K562 (cell line): ENCODE results near the gene TDO2. TPM values are rescaled to one million over a fixed set of nuclear protein-coding genes. Genes with fewer than 3 reads are reported as not detected.

Experiments
- ATAC-seq: fragments of 200-7000 bp; cut with Tn5 transposase; 3 replicates; pipeline ENCODE4 v1.9.1; 2020; ENCODE audit warnings: moderate library complexity
- BruUV-seq: library from RNA; stranded (reverse); fragments of 400-500 nt; replicated peaks from 2 replicates; lab custom pipeline; 2021; lab: Mats Ljungman, UMichigan
- CTCF ChIA-PET: fragments of 300-600 bp; formaldehyde crosslinking; extraction: SDS; loops from one replicate; lab custom pipeline; 2021; ENCODE audit warnings: low intra/inter-chr PET ratio; lab: Yijun Ruan, JAX
- POLR2A ChIA-PET: fragments of 300-600, 350-650 bp; sonication (Branson Sonifier 250); formaldehyde crosslinking; extraction: SDS; loops from one replicate; lab custom pipeline; 2021; ENCODE audit warnings: antibody characterized with exemption, inconsistent platforms; lab: Yijun Ruan, JAX
- DNase-seq, 4 experiments: peaks; one replicate each; pipeline versions ENCODE4 v3.0.0 to v3.0.0-alpha.2; 2011 to 2018; ENCODE audit warnings: low spot score in 3 of 4, mixed read lengths in 3 of 4; ENCODE audit errors: extremely low read depth in 1 of 4
- FAIRE-seq: peaks from 2 replicates; lab custom pipeline; 2011; peaks lifted over from hg19 to GRCh38; lab: Jason Lieb, UNC
- H2AFZ ChIP-seq: 2 replicates; pipeline ENCODE4 v1.6.0; 2011; ENCODE audit warnings: low read depth, low read length, control low read depth, inconsistent platforms
- H3K27ac ChIP-seq: fragments of 200-600 bp; 3 replicates; pipeline ENCODE4 v1.8.0; 2011; ENCODE audit warnings: low read depth, mild to moderate bottlenecking, control low read depth, inconsistent platforms, low read length, moderate library complexity, mixed read lengths; ENCODE audit errors: extremely low read depth
- H3K27me3 ChIP-seq, 2 experiments: fragments of 300-600 bp in 1 of 2; 2 replicates in 1 of 2; 3 replicates in 1 of 2; pipeline versions ENCODE4 v1.6.0 to v1.8.0; 2011; ENCODE audit warnings: inconsistent platforms in 2 of 2, low read length in 2 of 2, mild to moderate bottlenecking in 1 of 2, mixed read lengths in 1 of 2, moderate library complexity in 1 of 2; ENCODE audit not compliant: control insufficient read depth in 2 of 2, insufficient read depth in 2 of 2
- H3K36me3 ChIP-seq: fragments of 300-600 bp; 3 replicates; pipeline ENCODE4 v1.8.0; 2011; ENCODE audit warnings: mild to moderate bottlenecking, low read length, inconsistent platforms; ENCODE audit not compliant: control insufficient read depth, insufficient read depth
- H3K4me1 ChIP-seq, 2 experiments: fragments of 200-600 bp in 1 of 2; replicated peaks in 1 of 2; 2 replicates in 1 of 2; 3 replicates in 1 of 2; pipeline versions ENCODE4 v1.5.1 to v1.8.0; 2011; ENCODE audit warnings: inconsistent platforms in 2 of 2, low read length in 2 of 2, mild to moderate bottlenecking in 1 of 2, mixed read lengths in 1 of 2, moderate library complexity in 1 of 2; ENCODE audit not compliant: control insufficient read depth in 2 of 2, insufficient read depth in 2 of 2
- H3K4me2 ChIP-seq: 2 replicates; pipeline ENCODE4 v1.6.1; 2011; ENCODE audit warnings: low read length, control low read depth, inconsistent platforms, mixed read lengths; ENCODE audit not compliant: insufficient read depth
- H3K4me3 ChIP-seq: fragments of 200-600 bp; sonication (generic), shearing (Covaris generic); 2 replicates; pipeline ENCODE4 v1.5.1; 2016; ENCODE audit warnings: control low read depth, inconsistent platforms
- H3K79me2 ChIP-seq: fragments of 200-600 bp; 3 replicates; pipeline ENCODE4 v1.8.0; 2011; ENCODE audit warnings: low read length, inconsistent platforms; ENCODE audit not compliant: control insufficient read depth, insufficient read depth
- H3K9ac ChIP-seq, 2 experiments: 2 replicates each; pipeline versions ENCODE4 v1.6.0 to v1.6.1; 2011; ENCODE audit warnings: low read depth in 2 of 2, low read length in 2 of 2, control low read depth in 1 of 2, inconsistent platforms in 1 of 2, mild to moderate bottlenecking in 1 of 2, mixed read lengths in 1 of 2; ENCODE audit not compliant: insufficient read depth in 1 of 2
- H3K9me1 ChIP-seq: one replicate; pipeline ENCODE4 v1.6.0; 2011; ENCODE audit warnings: inconsistent platforms, mild to moderate bottlenecking, low read length, moderate library complexity; ENCODE audit not compliant: control insufficient read depth, insufficient read depth
- H3K9me3 ChIP-seq: replicated peaks from 2 replicates; pipeline ENCODE4 v1.5.1; 2011; ENCODE audit warnings: low read depth, low read length, inconsistent platforms; ENCODE audit not compliant: control insufficient read depth, insufficient read depth
- H4K20me1 ChIP-seq: replicated peaks from 2 replicates; pipeline ENCODE4 v1.6.1; 2011; ENCODE audit warnings: low read length, inconsistent platforms, mixed read lengths; ENCODE audit not compliant: control insufficient read depth, insufficient read depth
- CXXC5 ChIP-seq: fragments of 250-450 bp; sonication (Bioruptor Pico); IDR thresholded peaks from 2 replicates; pipeline ENCODE4 v1.8.0; 2022; ENCODE audit warnings: inconsistent platforms, mild to moderate bottlenecking, moderate library complexity
- FOXJ3 ChIP-seq: sonication (generic); formaldehyde crosslinking; IDR thresholded peaks from 2 replicates; pipeline ENCODE4 v1.4.0; 2020; ENCODE audit warnings: mild to moderate bottlenecking, missing genetic modification reagents
- HNRNPH1 ChIP-seq: fragments of 200-400 bp; formaldehyde crosslinking; optimal IDR thresholded peaks from 2 replicates; pipeline ENCODE3; 2017; ENCODE audit warnings: low read depth, mild to moderate bottlenecking, low read length, moderate library complexity
- SREBF1 ChIP-seq: fragments of 150-350 bp; IDR thresholded peaks from 2 replicates; pipeline ENCODE4 v1.6.1; 2014; ENCODE audit warnings: antibody characterized with exemption, low read depth, low read length, borderline replicate concordance
- TEAD4 ChIP-seq, 2 experiments: sonication (generic) in 1 of 2; formaldehyde crosslinking in 1 of 2; IDR thresholded peaks; 2 replicates each; pipeline versions ENCODE4 v1.6.1 to v1.8.0; 2012 to 2022; ENCODE audit warnings: borderline replicate concordance in 1 of 2, inconsistent platforms in 1 of 2, low read length in 1 of 2, mild to moderate bottlenecking in 1 of 2, missing genetic modification reagents in 1 of 2
- TSC22D4 ChIP-seq: fragments of 450-650 bp; IDR thresholded peaks from 2 replicates; pipeline ENCODE4 v1.6.1; 2016; ENCODE audit warnings: missing genetic modification characterization, missing biosample characterization, control low read depth
- XRCC5 ChIP-seq: fragments of 200-400 bp; formaldehyde crosslinking; IDR thresholded peaks from 2 replicates; pipeline ENCODE4 v1.6.1; 2017; ENCODE audit warnings: low read depth, mild to moderate bottlenecking, low read length
- ZBED1 ChIP-seq: IDR thresholded peaks from 2 replicates; pipeline ENCODE4 v1.6.1; 2014
- ZNF140 ChIP-seq: fragments of 250-450 bp; sonication (Bioruptor Pico); IDR thresholded peaks from 2 replicates; pipeline ENCODE4 v1.8.0; 2021; ENCODE audit warnings: moderate library complexity, mild to moderate bottlenecking, inconsistent platforms
- WGBS: fragments of 100-300 bp; shearing (Covaris generic); methylation state at CpG from one replicate; pipeline ENCODE4 v1.1.6; 2016; ENCODE audit warnings: low coverage, mixed read lengths; ENCODE audit not compliant: insufficient coverage; ENCODE audit errors: missing lambda C conversion rate; 5-methylcytosine and 5-hydroxymethylcytosine counted together
- in situ Hi-C: fragments of 300-500 bp; cut with MboI; formaldehyde crosslinking; loops from 4 replicates; pipeline ENCODE4 v1.15.0; 2018; ENCODE audit warnings: inconsistent platforms, mixed read lengths
- intact Hi-C: fragments of 100-400 bp; cut with micrococcal nuclease; formaldehyde crosslinking; loops from 2 replicates; pipeline ENCODE4 v1.14.2; 2022
- polyA plus RNA-seq, 8 experiments: library from polyadenylated mRNA; depleted of rRNA in 4 of 8; stranded (reverse) in 5 of 8; unstranded in 3 of 8; fragments of >200 nt; fragmentation: Nextera tagmentation in 2 of 8; fragmentation: Illumina TruSeq in 1 of 8; extraction: Ambion mirVana in 2 of 8; extraction: Trizol in 1 of 8; gene quantifications; 2 replicates each; pipeline versions ENCODE4 v1.2.1 to v1.2.3, GENCODE V29; 2011 to 2014; ENCODE audit warnings: inconsistent platforms in 1 of 8, missing spikeins in 1 of 8
- total RNA-seq, 7 experiments: library from RNA; depleted of rRNA in 6 of 7; stranded (reverse); fragments of >200 nt in 6 of 7; fragmentation: Illumina TruSeq in 2 of 7; extraction: Trizol in 2 of 7; gene quantifications; 2 replicates each; pipeline versions ENCODE4 v1.2.1 to v1.2.3, GENCODE V29; 2011 to 2021; ENCODE audit warnings: low replicate concordance in 1 of 7
- TF ChIP-seq, protein P1 (sequence below): fragments of 250-450 bp; sonication (Bioruptor Pico); IDR thresholded peaks from 2 replicates; pipeline ENCODE4 v1.8.0; 2021; ENCODE audit warnings: borderline replicate concordance, mild to moderate bottlenecking, moderate library complexity; ENCODE audit not compliant: poor library complexity, severe bottlenecking

TDO2 gene
- total and polyA plus RNA-seq, 9 of the 15 experiments (the other 6 are each of a cell fraction or from before 2014, with no cell fraction given), result 0.09 to 0.65 (median 0.22) TPM; not detected in 2

- H4K20me1 ChIP-seq, result no peaks in the 10 kb centered on the region
- H3K9me3 ChIP-seq, result no peaks in the 10 kb centered on the region
- no peaks in the 10 kb centered on the region for H3K36me3 ChIP-seq
- H2AFZ ChIP-seq, result no peak overlapping the region
- intact Hi-C loops, result no loop called here
- no peak overlapping the region for H3K27ac ChIP-seq
- H3K9ac ChIP-seq, result no peak overlapping the region
- FAIRE-seq (no peak), DNase-seq (no peak), ATAC-seq (no peak)
- no peaks in the 10 kb centered on the region for H3K27me3 ChIP-seq
- WGBS, result 0% methylated on average over 3 of the region's 3 CpGs
- BruUV-seq, result no TSS peak
- H3K4me1 ChIP-seq, result no peaks in the 10 kb centered on the region
- TF ChIP-seq, protein P1, sequence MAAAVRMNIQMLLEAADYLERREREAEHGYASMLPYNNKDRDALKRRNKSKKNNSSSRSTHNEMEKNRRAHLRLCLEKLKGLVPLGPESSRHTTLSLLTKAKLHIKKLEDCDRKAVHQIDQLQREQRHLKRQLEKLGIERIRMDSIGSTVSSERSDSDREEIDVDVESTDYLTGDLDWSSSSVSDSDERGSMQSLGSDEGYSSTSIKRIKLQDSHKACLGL (CRISPR knock-in tag), result no peak
- TF ChIP-seq TEAD4 (IDR thresholded peaks at IDR 0.05; ENCODE audit: low read length) (no peak), TEAD4 (CRISPR knock-in tag; IDR thresholded peaks at IDR 0.05; ENCODE audit: borderline replicate concordance) (no peak), ZBED1 (no peak), FOXJ3 (CRISPR knock-in tag) (no peak), XRCC5 (no peak), HNRNPH1 (no peak), TSC22D4 (tag) (no peak), ZNF140 (CRISPR knock-in tag) (no peak), SREBF1 (no peak), CXXC5 (no peak)
- no peaks in the 10 kb centered on the region for H3K79me2 ChIP-seq
- H3K9me1 ChIP-seq, result no peaks in the 10 kb centered on the region
- CTCF ChIA-PET, result no interaction called here
- in situ Hi-C loops, result no loop called here
- no peak overlapping the region for H3K4me3 ChIP-seq
- no peak overlapping the region for H3K4me2 ChIP-seq
- POLR2A ChIA-PET, result no interaction called here
These were observed 3.6 kb upstream of the TDO2 start for GRCh38 chr4:155899891-155900290.
